GM18499 (cell line): ENCODE results near the gene LATS2.

ENCODE experiments used
- ATAC-seq: cut with Tn5 transposase; IDR thresholded peaks from one replicate; pipeline ENCODE4 v1.9.1; 2021; ENCODE audit warnings: moderate number of reproducible peaks; ENCODE audit not compliant: insufficient read depth, unreplicated experiment

The LATS2 gene

GRCh38 chr13:21020581-21020980 lies 40.8 kb downstream of the LATS2 start:
- ATAC-seq = no peak

GRCh38 chr13:21020176-21020575 lies 41.2 kb downstream of the LATS2 start:
- no peak for ATAC-seq

GRCh38 chr13:21018220-21018619 lies 43.2 kb downstream of the LATS2 start:
- no peak for ATAC-seq

GRCh38 chr13:21016487-21016886 lies 44.9 kb downstream of the LATS2 start:
- ATAC-seq = no peak

GRCh38 chr13:21015284-21015683 lies 46.1 kb downstream of the LATS2 start:
- ATAC-seq = no peak

- no peak for ATAC-seq
These were observed 46.8 kb downstream of the LATS2 start for GRCh38 chr13:21014502-21015170.

GRCh38 chr13:21014139-21014501 lies 47.3 kb downstream of the LATS2 start:
- ATAC-seq = no peak

- ATAC-seq = no peak
These were observed 47.7 kb downstream of the LATS2 start for GRCh38 chr13:21013682-21014038.

- no peak for ATAC-seq
These were observed 48.3 kb downstream of the LATS2 start for GRCh38 chr13:21012841-21013681.

GRCh38 chr13:21012211-21012610 lies 49.2 kb downstream of the LATS2 start:
- no peak for ATAC-seq

GRCh38 chr13:21011378-21011777 lies 50.0 kb downstream of the LATS2 start:
- ATAC-seq = no peak

GRCh38 chr13:21010621-21011020 lies 50.8 kb downstream of the LATS2 start:
- ATAC-seq = no peak

GRCh38 chr13:21009036-21009435 lies 52.4 kb downstream of the LATS2 start:
- no peak for ATAC-seq

- ATAC-seq = no peak
These were observed 53.4 kb downstream of the LATS2 start for GRCh38 chr13:21008026-21008425.

- no peak for ATAC-seq
These were observed 55.0 kb downstream of the LATS2 start for GRCh38 chr13:21006141-21007005.

GRCh38 chr13:21005193-21005592 lies 56.2 kb downstream of the LATS2 start:
- no peak for ATAC-seq

- no peak for ATAC-seq
These were observed 59.9 kb downstream of the LATS2 start for GRCh38 chr13:21001471-21001870.

- ATAC-seq = no peak
These were observed 60.7 kb downstream of the LATS2 start for GRCh38 chr13:21000647-21001046.

GRCh38 chr13:20998649-20999415 lies 62.6 kb downstream of the LATS2 start:
- no peak for ATAC-seq
